Smooth muscle cell of the brain vasculature (primary cell): ENCODE results near the gene ADAM12.

Source experiments
- DNase-seq: peaks from one replicate; pipeline ENCODE4 v3.0.0-alpha.2; 2012; ENCODE audit warnings: low read depth, low spot score

ADAM12 gene

GRCh38 chr10:126021833-126022500, 366.3 kb downstream of the ADAM12 start:
- DNase-seq, result no peak

DNA sequence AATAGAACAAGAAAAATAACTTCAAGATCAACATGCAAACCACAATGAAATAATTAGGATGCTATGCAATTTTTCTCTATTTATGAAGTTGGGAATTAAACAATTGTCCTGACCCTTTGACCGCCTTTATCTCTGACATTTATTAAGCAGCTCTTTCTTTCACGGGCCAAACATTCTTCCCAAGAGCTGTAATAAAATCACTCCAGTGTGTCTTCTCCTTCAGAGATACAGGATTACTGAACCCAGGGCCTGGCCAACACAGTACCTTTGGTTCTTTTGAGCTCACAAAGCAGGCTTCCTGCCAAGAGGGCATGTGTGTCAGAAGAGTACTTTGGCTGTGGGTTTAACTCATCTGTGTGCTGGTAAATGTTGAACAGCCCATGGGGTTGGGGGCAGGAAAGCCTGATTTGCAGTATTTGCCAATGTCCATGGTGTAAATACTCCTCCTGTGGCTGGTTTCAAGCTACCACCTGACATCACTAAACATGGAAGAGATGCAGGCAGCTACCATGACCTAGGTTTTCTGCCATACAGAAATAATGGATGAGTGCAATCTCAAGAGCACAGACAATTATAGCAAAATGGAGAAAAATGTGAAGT, 370.2 kb downstream of the ADAM12 start:
- no peak for DNase-seq

- DNase-seq, result no peak
These were observed 371.4 kb downstream of the ADAM12 start for GRCh38 chr10:126016882-126017281.

- no peak for DNase-seq
These were observed 372.0 kb downstream of the ADAM12 start for GRCh38 chr10:126016156-126016805.

DNA sequence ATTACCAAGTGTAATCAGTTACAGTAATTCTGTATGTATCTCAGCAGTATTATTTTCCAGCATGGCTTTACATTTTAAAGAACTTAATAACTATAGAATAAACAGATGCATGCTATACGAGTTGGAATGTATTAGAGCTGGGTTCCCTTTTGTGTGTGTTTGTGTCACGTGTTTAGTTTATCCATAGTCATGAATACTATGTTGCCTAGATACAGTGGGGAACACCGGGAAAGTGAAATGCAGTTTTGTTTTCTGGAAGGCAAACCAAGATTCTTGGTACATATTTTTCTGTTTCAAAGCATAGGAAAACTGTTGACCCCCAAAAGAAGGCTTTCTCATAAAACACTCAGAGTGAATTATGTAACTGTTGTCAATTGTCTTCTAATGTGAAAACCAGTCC, 372.9 kb downstream of the ADAM12 start:
- no peak for DNase-seq

DNA sequence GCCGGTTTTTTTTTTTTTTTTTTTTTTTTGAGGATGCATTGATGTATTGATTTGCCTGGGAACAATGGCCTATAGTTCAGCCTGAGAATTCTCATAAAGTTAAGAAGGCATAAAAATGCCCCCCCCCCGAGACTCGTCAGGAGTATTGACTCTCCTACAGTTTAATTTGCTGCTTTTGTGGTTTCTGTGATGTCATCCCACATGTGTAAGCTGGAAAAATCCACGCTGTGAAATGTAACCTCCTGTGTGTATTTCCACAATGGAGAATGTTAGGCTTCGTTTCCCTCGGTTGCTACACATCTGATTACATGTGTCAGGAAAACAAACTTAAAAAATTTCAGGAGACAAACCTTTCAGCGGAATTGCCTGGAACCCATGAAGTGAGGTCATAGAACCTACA, 374.0 kb downstream of the ADAM12 start:
- DNase-seq, result peak; percentile 56

GRCh38 chr10:126013489-126014281, 374.6 kb downstream of the ADAM12 start:
- peak; percentile 50 for DNase-seq

DNA sequence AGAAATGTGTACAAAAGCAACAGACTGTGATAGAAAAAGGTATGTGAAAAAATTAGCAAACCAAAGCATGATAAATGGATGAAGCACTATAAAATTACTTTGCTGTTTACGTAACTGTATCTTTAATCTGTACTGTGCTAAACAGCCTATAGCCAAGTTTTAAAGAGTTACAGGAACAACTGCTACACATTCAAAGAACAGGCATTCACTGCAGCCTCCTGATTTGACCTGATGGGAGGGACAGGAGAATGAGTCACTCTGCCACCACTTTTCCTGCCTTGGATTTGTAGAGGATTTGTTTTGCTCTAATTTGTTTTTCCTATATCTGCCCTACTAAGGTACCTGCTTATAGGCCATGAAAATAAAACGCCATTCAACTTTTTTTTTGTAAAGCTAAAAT, 375.8 kb downstream of the ADAM12 start:
- DNase-seq, result no peak

DNA sequence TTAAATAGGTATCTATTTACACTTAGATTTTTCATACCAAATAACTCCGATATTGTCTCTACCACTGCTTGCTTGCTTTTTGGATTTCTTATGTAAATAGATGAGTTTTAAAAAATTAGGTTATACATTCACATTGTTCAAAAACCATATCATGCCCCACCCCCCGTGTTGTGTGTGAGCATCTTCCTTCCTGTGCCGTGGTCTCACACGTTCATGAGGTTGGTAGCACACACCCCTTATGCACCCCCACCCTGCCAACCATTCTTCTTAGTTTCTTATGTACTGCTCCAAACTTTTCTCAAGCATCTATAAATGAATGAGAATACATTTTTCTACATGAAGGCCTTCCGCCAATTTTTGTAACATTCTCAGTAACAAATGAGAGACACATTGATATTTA, 376.3 kb downstream of the ADAM12 start:
- DNase-seq, result no peak

DNA sequence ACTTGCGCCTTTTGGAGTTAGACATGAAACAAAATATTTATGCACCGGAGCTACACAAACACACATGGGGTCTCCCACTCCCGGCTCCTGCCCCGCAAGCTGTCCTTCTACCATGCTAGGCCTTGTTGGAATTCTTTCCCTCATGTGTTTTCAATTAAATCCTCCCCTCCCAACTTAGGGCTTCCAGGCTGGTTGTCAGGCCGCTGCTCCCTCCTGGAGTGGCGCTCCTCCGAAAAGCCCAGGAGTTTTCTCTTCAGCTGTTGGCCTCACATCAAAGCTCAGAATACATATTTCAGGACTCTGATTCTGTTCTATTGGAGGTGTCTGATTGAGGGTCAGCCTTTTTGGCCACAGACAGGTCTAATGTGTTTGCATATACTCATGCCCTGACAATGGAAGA, 378.6 kb downstream of the ADAM12 start:
- peak; percentile 44 for DNase-seq

DNA sequence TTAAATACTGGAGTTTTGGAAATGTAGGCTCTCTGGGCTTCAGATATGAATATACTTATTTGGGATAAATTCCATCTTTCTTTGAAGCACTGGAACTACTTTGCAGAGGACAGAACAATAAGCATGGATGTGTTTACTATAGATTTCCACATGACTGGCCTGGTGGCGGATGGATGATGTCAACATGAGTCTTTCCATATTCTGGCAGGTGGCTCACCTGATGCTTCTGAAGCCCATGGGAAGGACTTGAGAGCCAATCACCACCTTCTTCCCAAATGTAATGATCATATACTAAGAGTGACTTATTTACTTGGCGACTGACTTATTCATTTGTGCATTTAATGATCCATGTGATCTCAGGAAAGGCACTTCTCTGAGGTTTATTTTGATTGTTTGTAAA, 381.4 kb downstream of the ADAM12 start:
- DNase-seq, result no peak

DNA sequence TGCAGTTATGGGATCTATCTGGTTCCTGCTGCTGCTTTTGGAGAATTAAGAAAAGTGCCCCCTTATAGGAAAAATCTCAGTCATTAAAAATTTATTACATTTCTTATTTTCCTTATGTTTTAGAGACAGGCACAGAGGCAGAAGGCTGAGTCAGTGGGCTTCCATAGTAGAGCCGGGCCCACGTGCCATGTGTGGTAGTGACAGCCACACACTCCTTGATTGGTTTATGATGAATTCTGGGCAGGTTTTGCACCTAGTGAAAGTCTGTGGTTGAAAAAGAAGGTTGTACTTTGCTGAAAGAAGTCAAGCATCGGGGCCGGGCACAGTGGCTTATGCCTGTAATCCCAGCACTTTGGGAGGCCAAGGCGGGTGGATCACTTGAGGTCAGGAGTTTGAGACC, 382.0 kb downstream of the ADAM12 start:
- no peak for DNase-seq

GRCh38 chr10:126004752-126005151, 383.5 kb downstream of the ADAM12 start:
- no peak for DNase-seq

DNA sequence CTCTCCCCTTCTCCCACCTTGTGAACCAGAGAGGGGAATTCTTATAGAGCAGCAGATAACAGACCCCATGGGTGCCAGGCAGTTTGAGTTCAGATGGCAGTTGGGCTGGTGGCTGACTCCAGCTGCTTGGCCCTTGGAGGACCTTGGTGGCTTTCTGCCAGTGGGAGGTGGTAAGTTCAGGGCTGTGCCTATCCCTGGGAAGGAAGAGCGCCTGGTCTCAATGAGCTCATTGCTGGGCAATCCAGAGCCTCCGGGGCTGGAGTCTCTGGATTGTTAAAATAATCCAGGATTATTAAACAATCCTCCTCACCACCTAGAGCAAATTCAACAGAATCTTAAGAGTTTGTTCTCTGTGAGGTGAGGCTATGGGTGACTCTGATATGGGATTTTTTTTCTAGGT, 386.7 kb downstream of the ADAM12 start:
- DNase-seq, result no peak

GRCh38 chr10:125999694-126000093, 388.6 kb downstream of the ADAM12 start:
- no peak for DNase-seq

DNA sequence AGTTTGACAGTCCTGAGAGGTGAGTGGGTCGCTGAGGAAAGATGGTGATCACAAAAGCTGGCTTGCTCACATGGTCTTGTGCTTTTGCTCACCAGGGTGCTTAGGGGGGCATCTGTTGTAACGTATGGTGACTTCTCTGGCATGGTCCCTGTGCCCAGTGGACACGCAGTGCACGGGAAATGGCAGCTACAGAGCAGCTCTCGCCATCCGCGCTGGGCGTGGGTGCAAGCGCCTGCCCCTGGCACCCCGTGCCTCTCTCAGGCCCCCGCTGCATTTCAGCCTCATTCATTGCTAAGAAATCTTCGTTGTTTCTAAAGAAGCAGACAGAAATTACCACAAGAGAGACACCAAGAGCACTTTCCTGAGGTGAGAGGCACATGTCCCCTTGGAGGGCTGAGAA, 390.7 kb downstream of the ADAM12 start:
- no peak for DNase-seq

DNA sequence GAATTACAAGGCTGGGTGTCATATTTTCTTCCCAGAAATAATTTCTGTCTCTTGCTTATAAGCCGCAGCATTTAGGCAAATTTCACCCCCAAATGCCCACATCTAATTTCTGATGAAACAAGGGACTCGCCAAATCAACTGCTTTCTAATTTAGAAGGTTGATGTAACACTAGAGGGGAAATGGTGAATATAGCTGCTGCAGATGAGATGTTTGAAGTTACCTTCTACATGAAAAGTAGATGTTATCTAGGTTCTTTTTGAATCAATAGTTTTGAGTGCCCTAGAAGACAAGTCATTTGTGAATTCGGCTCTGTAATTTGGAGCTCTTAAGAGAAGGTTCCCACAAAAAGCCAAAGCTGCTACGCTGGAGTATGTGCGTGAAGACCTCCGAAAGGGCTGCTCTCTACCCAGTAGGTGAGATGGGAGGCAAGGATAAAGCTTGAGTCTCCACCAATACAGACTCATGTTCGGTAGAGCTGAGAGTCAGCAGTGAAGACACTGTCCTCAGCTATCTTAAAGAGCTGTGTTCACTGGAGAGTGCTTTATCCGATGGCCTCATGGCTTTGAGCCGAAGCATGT, 392.5 kb downstream of the ADAM12 start:
- DNase-seq, result no peak

DNA sequence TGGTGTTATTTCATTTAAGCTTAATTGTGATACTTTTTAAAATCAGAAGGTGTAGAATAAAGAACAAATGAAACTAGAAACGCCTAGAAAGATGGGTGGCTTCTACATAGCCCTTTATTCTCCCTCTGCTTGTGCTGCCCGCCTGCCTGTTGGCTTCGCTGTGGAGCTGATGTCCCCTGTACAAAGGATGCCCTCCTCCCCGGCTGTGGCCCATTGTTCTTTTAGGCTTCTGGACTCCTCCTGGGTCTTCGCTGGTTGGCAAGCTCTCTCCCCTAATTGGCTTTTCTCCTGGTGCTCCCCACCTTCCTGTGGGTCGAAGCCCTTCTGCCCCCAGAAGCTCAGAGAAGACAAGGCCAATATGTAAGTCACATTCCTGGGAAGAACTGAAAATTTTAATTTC, 393.7 kb downstream of the ADAM12 start:
- no peak for DNase-seq

DNA sequence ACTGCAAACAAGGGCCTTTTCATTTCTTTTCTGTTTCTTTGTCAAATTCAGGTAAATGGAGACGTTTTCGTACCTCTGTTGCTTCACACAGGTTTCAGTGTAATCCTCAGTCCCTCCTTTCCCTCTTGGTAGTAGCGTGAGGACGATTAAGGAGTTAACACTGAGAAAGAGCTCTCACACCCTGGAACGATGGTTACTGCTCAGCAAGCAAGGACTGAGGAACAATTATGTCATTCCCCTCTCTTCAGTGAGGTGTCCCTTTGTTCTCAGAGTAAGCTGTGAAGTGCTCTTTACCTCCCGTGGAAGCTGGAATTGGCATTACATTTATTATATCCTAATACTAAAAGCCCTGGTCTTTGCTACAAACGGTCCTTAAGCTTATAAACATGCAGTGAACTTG, 396.0 kb downstream of the ADAM12 start:
- no peak for DNase-seq

DNA sequence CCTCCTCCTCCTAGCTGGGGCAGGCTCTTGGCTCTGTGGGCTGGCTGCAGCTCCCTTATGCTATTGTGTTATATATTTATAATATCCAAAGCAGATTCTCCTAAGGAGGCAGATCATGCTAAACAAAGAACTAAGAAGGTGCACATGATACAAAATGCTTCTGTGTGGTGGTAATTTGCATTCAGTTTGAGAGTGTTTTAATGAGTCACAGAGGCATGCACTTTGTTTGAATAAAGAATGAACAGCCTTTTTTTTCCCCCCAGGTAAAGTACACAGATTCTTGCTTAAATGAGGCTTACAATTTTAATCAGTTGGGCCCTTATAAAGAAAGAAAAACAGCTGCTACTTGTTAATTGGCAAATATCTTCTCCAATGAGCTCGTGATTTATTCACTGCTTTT, 396.9 kb downstream of the ADAM12 start:
- no peak for DNase-seq

GRCh38 chr10:125990974-125991373, 397.3 kb downstream of the ADAM12 start:
- DNase-seq, result no peak

DNA sequence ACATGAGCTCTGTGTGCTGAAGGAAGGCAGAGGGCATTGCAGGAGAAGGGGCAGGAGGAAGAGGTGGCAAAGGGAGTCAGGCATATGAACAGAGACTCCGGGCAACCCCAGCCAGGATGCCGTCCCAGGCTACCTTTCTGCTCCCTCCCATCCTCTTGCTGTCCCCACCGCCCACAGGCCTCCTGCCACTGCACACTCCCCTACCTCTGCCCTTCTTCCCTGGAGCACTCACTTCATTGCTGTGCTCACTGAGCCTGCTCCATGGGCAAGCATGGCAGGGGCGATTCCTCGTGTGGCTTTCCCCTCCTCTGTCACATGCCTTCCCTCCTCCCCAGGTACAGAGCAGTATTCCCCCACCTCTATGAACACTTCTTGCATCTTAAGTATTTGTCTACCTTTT, 398.5 kb downstream of the ADAM12 start:
- DNase-seq, result no peak
